HG02642 (cell line): ENCODE results near the gene RAX2.
"Not testable (repeated sequence)": the region's sequence is repeated elsewhere in the genome, so short reads cannot be mapped to it uniquely, and the experiment has no call there.

Experiments used
- ATAC-seq: cut with Tn5 transposase; IDR thresholded peaks from one replicate; pipeline ENCODE4 v1.9.1; 2021; ENCODE audit warnings: mild to moderate bottlenecking; ENCODE audit not compliant: unreplicated experiment, poor library complexity

RAX2 gene

DNA sequence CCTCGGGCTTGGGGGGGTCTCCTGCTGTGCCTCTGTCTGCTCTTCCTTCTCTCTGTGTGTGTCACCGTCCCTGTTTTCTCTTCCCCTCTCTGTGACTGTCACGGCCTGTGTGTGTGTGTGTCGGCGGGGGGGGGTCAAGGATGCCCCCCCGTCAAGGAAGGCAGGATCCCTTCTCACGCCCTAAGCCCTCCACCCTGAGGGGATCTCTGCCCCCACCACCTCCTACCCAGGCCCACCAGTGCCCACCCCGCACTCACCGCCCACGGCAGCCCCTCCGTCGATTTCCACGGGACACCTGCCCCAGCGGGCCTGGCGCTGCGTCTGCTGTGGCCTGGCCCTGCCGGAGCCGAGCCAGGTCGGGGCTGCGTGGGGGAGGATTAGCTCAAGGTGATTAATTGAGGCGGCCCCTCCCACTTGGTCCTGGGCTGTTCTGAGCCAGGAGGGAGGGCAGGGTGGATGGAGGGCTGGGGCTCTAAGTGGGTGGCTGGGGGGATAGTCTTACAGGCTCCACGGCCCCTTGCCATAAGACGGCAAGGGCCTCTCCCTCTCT is at the start of gene RAX2:
RAX2 (minus strand) TSS at position 323 of the 550 bp plus-strand sequence. CDS start 486 bp downstream, outside the sequence.
- no peak for ATAC-seq

DNA sequence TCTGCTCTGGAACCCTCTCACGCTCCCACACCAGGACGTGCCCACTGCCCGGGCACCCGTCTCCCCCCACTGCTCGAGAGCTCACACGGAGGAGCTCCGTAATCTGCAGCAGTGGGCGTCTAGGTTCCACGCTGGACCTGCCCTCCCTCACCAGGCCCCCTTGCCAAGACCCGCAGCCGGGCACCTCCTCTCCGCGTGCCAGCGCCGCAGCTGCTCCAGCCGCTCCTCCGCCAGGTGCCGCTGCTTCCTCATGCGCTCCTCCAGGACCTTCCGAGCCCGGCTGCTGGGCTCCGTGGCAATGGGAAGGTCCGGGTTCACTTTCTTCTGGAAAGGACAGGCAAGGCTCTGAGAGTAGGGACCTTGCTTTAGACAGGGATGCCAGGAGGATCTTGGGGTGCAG is 49.1 kb upstream of the RAX2 start:
- ATAC-seq, result no peak

GRCh38 chr19:3819989-3820388 is 48.0 kb upstream of the RAX2 start:
- ATAC-seq, result no peak

DNA sequence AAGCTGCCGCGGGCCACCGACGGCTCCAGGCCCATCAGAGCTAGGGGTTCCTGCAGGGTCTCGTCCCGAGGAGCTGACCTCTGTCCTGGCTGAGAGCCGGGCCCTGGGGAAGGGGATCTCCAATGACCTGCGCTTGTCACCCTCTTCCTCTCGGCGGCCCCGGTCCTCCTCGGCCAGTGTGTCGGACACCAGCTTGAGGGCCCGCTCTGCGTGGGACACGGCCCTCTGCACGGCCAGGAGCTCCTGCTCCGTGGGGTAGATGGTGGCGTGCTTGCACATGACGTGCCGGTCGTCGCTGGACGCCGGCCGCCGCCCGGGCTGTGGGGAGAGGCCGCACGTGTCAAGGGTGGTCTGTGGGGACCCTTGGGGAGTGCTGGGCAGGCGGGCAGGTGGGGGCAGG is 46.9 kb upstream of the RAX2 start:
- no peak for ATAC-seq

- no peak for ATAC-seq
These were observed 46.4 kb upstream of the RAX2 start for GRCh38 chr19:3818466-3818865.

DNA sequence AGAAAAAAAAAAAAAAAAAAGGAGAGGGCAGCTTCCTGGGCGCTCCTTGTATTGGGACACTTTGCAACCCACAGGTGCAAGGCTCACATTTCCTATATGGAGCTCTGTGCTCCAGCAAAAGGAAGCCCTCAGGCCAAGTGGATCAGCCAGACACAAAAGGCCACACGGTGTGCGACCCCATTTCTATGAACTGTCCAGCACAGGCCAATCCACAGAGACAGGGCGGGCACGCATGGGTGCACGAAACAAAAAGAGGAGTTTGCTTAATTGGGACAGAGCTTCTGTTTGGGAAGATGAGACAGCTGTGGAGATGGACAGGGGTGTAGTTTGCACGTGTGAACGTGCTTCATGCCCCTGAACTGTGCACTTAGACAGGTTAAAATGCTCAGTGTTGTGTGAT is 45.7 kb upstream of the RAX2 start:
- no peak for ATAC-seq

DNA sequence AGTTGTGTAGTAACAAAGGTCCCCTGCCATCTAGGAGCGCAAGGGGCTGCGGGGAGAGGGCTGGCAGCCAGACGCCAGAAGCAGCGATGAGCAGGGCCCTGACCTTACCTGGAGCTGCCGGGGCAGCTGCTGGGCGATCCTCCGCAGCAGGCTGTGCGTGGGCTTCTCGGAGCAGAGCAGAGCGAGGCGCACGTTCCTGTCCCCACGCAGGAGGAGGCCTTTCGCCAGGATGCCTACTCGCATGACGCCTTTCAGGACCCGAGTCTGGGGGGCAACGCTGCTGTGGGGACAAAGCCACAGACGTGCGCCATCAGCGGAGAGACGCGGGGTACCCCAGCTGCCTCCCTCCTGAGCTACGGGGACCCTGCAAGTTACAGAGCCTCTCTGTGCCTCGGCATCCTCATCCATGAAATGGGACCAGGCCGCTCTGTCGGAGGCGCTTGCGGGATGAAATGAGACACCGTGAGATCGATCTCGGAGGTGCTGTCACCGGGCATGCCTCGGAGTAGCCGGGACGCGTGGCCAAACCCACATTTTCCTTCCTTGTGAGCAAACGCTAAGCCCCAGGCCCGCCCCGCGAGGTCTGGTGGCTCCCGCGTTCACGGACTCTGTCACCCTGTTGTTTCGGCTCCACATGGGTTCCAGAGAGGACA is 44.7 kb upstream of the RAX2 start:
- ATAC-seq, result no peak

- not testable (repeated sequence) for ATAC-seq
These were observed 44.1 kb upstream of the RAX2 start for GRCh38 chr19:3816148-3816547.

DNA sequence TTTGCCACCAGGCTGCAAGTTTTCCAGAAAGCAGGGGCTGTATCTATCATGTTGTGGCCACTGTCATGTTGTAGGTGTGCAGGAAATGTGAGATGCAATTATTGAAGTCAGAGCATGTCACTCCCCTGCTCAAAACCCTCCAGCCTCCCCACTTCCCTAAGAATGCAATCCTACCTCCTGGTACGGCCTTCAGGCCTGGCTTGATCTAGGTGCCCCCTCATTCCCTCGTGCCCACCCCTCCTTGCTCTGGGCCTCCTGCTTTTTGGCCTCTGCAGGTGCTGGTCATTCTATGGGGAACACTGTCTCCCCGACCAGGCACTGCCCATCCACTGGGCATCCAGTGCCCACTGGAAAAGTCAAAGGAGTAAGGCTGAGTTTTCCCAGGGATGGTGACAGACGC is 42.6 kb upstream of the RAX2 start:
- no peak for ATAC-seq

GRCh38 chr19:3813473-3814392 is 41.7 kb upstream of the RAX2 start:
- ATAC-seq, result no peak

GRCh38 chr19:3810708-3811355 is 38.8 kb upstream of the RAX2 start:
- no peak for ATAC-seq

DNA sequence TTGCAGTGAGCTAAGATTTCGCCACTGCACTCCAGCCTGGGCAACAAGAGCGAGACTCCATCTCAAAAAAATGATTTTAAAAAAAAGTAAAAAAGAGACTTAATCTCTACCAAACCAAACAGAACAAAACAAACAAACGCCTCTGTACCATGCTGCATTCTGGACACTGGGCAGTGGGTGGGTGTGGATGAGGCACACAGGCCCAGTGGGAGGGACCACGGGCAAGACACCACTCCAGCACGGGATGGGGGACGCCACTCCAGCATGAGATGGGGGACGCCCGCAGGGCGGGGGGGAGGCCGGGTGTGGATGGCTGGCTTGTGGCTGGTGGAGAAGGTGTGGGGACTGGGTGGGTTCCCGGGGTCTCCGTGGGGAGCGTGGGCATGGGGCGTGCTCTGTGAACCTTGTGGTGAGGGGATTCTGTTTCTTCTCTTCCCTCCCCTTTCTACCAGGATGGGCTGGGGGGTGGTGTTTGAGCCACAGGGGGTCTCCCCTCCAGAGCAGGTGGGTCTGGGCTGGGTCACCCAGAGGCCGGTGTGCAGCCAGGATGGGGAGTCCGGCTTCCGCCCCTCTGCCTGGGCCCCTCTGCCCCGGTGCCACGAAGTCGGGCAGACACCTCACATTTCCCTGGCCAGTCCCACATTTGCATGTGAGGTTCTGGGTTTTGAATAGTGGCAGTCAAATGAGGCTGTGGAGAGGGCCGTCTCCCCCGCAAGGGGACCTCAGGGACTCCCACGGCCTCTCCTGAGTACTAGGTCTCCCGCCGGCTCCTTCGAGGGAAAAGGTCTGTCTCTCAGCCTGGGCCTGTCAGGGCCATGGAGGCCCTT is 38.1 kb upstream of the RAX2 start:
- no peak for ATAC-seq

DNA sequence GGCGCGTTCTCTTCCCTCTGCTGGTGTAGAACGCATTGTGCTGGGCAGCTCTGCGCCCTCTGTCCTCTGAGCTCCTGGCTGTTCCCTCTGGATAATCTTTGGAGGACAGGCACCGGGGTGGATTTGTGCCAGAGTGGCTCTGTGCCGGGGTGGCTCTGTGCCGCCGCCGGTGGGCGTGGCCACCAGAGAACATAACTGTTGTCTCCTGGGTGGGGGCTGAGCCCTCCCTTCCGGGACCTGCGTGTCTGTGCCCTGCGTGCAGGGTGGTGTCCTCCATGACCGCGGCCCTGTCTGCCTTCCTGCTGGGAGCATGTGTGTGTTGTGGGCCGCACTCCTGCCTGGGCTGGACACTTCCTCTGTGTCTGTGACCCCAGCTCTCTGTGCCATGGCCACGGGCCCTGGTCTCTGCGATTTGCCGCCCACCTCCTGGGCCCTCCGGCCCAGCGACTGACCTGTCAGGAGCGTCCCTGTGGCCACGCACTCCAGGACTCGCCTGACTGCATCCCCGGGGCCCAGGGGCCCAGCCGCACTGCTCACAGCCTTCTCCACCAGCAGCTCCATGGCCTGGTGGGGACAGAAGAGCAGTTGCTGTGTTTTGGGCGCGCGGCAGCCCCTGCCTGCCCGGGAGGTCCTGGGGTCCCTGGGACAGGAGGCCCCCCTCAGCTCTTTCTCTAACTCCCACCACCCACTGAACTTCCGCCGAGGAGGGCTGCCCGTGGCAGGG is 36.6 kb upstream of the RAX2 start:
- no peak for ATAC-seq

GRCh38 chr19:3807574-3808354 is 35.7 kb upstream of the RAX2 start:
- ATAC-seq, result no peak

GRCh38 chr19:3807131-3807480 is 35.1 kb upstream of the RAX2 start:
- no peak for ATAC-seq

GRCh38 chr19:3805859-3806258 is 33.8 kb upstream of the RAX2 start:
- ATAC-seq, result no peak

- no peak for ATAC-seq
These were observed 32.4 kb upstream of the RAX2 start for GRCh38 chr19:3804429-3804828.

DNA sequence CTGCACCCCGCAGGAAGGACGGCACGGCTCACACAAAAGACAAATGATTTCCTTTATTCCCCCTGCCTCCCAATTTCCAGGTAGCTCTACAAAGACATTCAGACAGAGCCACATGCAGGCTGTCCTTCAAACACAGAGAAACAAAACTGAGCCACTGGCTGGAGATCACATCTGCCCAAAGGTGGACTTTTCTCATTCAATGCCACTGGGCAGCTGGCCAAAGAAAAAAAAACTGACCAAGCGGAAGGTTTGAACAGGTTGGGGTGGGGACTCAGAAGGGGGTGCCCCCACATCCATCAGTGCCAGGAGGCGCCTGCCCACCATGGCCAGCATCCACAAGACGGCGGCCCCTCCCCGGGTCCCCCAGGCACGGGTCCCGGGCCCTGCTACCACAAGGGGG is 32.0 kb upstream of the RAX2 start:
- ATAC-seq, result no peak
